Cardiac fibroblast (primary cell): ENCODE data around the gene SLC22A23.

Experiments used
- DNase-seq, 2 donors: peaks; one replicate each; pipeline versions ENCODE4 v3.0.0 to v3.0.0-alpha.2; 2010; ENCODE audit warnings: low read depth in 2 of 2
- H3K4me3 ChIP-seq, 2 donors: replicated peaks in 1 of 2; 1 replicate in 1 of 2; 2 replicates in 1 of 2; pipeline ENCODE4 v1.5.1; 2011; ENCODE audit warnings: low read depth in 2 of 2, low read length in 2 of 2, mild to moderate bottlenecking in 2 of 2, moderate library complexity in 1 of 2
- TF ChIP-seq, protein P1 (sequence below): IDR thresholded peaks from one replicate; pipeline ENCODE4 v1.5.1; 2011; ENCODE audit warnings: low read depth, mild to moderate bottlenecking, low read length, inconsistent platforms

Gene SLC22A23

DNA sequence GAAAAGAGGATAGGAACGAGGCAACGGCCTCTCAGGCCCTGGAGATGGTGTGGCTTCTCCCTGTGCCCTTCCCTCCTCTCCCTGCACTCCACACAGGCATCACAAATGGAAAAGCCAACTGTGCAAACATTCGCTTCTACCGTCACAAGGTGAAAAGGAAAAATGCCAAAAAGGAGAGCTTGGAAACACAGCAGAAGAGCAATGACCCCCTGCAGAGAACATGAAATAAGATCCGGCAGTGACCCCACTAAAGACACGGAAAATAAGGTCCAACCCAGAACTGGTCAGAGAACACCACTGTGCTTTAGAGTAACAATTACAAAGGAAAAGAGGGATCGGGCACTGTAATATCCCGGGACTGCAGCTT, 63.0 kb downstream of the SLC22A23 start:
- no peak for DNase-seq
- no peak overlapping the region for H3K4me3 ChIP-seq
- TF ChIP-seq, protein P1, sequence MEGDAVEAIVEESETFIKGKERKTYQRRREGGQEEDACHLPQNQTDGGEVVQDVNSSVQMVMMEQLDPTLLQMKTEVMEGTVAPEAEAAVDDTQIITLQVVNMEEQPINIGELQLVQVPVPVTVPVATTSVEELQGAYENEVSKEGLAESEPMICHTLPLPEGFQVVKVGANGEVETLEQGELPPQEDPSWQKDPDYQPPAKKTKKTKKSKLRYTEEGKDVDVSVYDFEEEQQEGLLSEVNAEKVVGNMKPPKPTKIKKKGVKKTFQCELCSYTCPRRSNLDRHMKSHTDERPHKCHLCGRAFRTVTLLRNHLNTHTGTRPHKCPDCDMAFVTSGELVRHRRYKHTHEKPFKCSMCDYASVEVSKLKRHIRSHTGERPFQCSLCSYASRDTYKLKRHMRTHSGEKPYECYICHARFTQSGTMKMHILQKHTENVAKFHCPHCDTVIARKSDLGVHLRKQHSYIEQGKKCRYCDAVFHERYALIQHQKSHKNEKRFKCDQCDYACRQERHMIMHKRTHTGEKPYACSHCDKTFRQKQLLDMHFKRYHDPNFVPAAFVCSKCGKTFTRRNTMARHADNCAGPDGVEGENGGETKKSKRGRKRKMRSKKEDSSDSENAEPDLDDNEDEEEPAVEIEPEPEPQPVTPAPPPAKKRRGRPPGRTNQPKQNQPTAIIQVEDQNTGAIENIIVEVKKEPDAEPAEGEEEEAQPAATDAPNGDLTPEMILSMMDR = no peak

DNA sequence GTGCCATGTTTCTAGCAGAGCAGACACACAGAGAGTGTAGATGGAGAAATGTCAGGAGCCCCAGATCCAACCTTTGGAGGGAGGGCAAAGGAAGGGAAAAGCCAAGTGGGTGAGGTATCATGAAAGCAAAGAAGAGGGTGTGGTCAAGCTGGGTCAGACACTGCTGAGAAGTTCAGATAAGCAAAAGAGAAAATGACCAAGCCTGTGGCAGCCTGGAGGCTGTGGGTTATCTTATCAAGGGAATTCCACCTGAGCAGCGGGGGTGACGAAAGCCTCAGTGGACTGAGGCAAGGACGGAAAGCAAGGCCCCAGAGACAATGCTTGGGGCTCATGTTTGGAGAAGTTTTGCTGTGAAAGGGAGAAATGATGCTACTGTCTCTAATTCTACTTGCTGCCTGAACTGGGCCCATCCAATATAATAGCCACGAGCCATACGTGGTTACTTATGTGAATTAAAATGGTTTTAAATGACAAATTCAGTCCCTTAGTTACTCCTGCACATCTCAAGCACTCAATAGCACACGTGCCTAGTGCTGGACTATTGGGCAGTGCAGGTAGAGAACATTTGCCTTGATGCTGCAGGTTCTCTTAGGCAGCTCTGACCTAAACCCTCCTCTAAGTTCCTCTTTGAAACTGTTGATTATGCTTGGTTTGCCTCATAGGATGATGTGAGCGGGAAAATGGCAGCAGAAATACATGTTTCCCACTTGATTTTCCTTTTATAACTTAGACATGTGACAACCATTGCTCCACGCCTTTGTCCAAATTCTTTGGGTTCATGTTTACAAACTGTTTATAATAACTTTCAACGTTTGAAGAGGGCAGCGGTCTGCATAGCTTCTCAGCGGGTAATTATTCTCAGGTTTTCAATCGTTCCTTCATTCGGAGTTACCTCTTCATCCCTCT, 63.7 kb downstream of the SLC22A23 start:
- no peak overlapping the region for H3K4me3 ChIP-seq
- TF ChIP-seq, protein P1 = no peak
- DNase-seq = no peak

DNA sequence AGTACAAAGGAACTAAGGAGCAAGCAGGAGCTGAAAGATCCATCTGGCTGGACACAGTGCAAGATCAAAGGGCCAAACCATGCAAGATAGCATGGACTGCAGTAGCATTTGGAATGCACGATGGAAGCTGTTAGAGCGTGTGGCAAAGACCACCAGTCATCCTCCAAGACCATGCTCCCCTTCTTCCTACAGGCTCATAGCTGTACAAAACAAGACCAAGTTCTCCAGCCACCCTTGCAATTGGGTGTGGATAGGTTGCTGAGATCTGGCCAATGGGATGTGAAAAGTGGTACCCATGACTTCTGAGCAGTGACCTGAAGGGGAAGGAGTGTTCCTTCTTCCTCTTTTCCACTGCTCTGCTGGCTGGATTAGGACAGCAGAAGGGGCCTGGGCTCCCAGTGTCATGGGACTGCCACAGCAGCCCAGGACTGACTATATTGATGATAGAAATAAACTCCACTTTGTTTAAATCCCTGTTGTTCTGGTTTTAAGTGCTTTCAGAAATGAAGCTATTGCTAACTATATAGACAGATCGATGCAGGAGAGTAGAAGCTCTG, 64.9 kb downstream of the SLC22A23 start:
- DNase-seq = no peak
- no peak overlapping the region for H3K4me3 ChIP-seq
- TF ChIP-seq, protein P1 = no peak

DNA sequence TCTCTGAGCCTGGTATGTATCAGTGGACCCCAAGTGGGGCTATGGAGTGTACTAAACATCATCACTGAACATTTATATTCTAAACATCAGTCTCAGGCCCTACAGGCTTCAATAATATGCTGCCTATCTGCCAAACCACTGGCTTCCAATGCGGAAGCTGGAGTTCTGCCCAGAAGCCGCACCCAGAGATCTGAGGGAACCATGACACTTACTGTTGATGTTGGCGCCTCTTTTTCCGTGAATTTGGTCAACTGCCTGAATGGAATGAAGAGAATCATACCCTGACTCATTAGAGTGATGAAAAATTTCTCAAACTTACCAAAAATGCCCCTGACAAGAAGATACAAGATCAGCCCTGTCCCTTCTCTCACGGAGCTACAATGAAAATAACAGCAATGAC, 66.2 kb downstream of the SLC22A23 start:
- TF ChIP-seq, protein P1 = no peak

DNA sequence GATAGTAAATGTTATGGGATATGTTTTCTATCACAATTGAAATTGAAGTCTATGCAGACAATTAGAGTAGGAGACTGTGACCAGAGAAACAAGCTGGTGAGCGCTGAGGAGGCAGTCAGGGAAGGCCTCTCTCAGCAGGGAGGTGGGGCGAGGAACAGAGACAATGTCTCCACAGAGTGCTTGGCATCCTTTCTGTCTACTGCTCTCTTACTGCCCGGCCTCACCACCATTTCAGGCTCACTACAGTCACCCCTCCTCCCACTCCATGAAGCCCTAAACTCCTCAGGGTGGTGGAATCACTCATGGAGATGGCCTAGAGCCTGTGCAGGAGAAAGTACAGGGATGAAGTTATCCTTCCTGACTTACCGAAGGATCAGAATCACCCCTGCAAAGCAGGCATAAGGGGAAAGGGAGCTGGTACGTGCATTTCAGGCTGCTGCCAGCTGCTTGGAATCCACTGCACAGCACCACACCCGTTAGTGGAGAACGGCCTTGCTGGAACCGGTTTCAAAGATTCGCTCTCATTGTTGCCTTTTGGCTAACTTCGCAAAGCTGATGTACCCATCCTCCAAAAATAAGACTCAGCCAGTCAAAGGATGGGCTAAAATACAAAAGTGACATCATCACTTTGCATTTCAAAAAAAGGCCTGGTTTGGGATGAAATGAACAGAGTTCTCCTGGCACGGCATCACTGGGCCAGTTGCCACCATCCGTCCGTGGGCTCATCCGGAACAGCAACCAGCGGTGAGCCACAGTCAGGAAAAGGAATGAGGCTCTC, 67.3 kb downstream of the SLC22A23 start:
- DNase-seq = peak; percentile 83 to 96
- TF ChIP-seq, protein P1 = no peak
- H3K4me3 ChIP-seq = no peak overlapping the region

More for the DNA sequence above, 66.2 kb downstream of the SLC22A23 start:
- no peak overlapping the region for H3K4me3 ChIP-seq
- peak; percentile 90 to 99 for DNase-seq

DNA sequence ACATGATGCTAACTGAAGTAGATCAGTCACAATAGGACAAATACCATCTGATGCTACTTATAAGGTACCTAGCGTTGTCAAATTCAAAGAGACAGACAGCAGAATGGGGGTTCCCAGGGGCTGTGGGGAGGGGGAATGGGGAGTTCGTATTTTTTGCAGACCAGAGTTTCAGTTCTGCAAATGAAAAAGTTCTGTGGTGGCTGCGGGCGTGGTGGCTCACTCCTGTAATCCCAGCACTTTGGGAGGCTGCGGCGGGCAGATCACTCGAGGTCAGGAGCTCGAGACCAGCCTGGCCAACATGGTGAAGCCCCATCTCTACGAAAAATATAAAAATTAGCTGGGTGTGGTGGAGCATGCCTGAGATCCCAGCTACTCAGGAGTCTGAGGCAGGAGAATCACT, 68.1 kb downstream of the SLC22A23 start:
- H3K4me3 ChIP-seq = no peak overlapping the region
- DNase-seq = no peak
- TF ChIP-seq, protein P1 = no peak
